ENCODE results near the gene NEK11. TPM values are rescaled to one million over a fixed set of nuclear protein-coding genes. Genes with fewer than 3 reads are reported as not detected.
A peak's percentile ranks its signal among the peaks of the same experiment; 100 is the strongest.

The NEK11 gene
- total RNA-seq, 6 experiments from 2014 or later: 2.5 to 4.0 (median 3.1) TPM

GRCh38 chr3:131350506-131350905 is 323.8 kb downstream of the NEK11 start:
- Mint-ChIP-seq H3K36me3 (ENCODE audit: low read depth) (no peaks in the 10 kb centered on the region), H3K27me3 (ENCODE audit: insufficient read depth) (no peaks in the 10 kb centered on the region), H3K9me3 (no peaks in the 10 kb centered on the region), H3K4me1 (ENCODE audit: low read depth) (peaks cover 64% of the 10 kb centered on the region), H3K27ac (peak overlapping the region; percentile 90), H3K4me3 (peak overlapping the region; percentile 39)
- TF ChIP-seq CTCF (IDR thresholded peaks at IDR 0.05): no peak
- peak; percentile 38 for DNase-seq

- Mint-ChIP-seq H3K27me3 (ENCODE audit: insufficient read depth) (no peaks in the 10 kb centered on the region), H3K9me3 (no peaks in the 10 kb centered on the region), H3K27ac (peak overlapping the region; percentile 62), H3K4me3 (peak overlapping the region; percentile 27; the same call in 1 of the 2 replicates), H3K4me1 (ENCODE audit: low read depth) (peaks cover 77% of the 10 kb centered on the region), H3K36me3 (ENCODE audit: low read depth) (no peaks in the 10 kb centered on the region)
- no peak for TF ChIP-seq CTCF (IDR thresholded peaks at IDR 0.05)
- DNase-seq: peak; percentile 12
These were observed 326.6 kb downstream of the NEK11 start for GRCh38 chr3:131353016-131353877.

GRCh38 chr3:131353986-131354385 is 327.3 kb downstream of the NEK11 start:
- no peaks in the 10 kb centered on the region for H3K36me3 Mint-ChIP-seq (ENCODE audit: low read depth)
- H3K4me1 Mint-ChIP-seq (ENCODE audit: low read depth): peaks cover 71% of the 10 kb centered on the region
- peak overlapping the region; percentile 27; the same call in 1 of the 2 replicates for H3K4me3 Mint-ChIP-seq
- DNase-seq: no peak
- no peaks in the 10 kb centered on the region for H3K9me3 Mint-ChIP-seq
- TF ChIP-seq CTCF (IDR thresholded peaks at IDR 0.05): no peak
- peak overlapping the region; percentile 62 for H3K27ac Mint-ChIP-seq
- H3K27me3 Mint-ChIP-seq (ENCODE audit: insufficient read depth): no peaks in the 10 kb centered on the region

DNA sequence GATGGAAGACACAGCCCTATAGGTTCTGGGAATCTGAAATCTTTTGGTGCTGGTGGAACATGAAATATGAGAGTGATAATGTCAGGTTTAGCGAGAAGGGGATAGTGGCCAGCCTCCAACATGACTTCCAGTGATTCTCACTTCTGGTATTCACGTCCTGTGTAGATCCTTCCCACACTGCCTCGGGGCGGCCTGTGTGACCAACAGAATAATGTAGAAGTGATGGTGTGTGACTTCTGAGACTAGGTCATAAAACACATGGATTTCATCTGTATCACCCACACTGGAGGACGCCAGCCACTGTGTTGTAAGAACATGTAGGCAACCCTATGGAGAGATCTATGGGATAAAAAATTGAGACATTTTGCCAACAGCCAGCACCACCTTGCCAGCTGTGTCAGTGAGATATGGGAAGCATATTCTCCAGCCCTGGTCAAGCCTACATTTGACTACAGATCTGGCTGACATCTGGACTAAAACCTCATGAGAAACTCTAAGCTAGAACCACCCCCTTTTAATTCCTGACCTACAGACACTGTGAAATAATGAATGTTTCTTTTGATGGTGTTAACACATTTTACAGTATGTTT is 329.4 kb downstream of the NEK11 start:
- peak overlapping the region; percentile 72 for H3K27ac Mint-ChIP-seq
- H3K4me3 Mint-ChIP-seq: peak overlapping the region; percentile 11; the same call in 1 of the 2 replicates
- H3K27me3 Mint-ChIP-seq (ENCODE audit: insufficient read depth): no peaks in the 10 kb centered on the region; the same call in 1 of the 2 replicates
- peak; percentile 78 for DNase-seq
- no peaks in the 10 kb centered on the region for H3K36me3 Mint-ChIP-seq (ENCODE audit: low read depth)
- H3K4me1 Mint-ChIP-seq (ENCODE audit: low read depth): peaks cover 50% of the 10 kb centered on the region
- H3K9me3 Mint-ChIP-seq: no peaks in the 10 kb centered on the region
- TF ChIP-seq CTCF (IDR thresholded peaks at IDR 0.05): no peak

DNA sequence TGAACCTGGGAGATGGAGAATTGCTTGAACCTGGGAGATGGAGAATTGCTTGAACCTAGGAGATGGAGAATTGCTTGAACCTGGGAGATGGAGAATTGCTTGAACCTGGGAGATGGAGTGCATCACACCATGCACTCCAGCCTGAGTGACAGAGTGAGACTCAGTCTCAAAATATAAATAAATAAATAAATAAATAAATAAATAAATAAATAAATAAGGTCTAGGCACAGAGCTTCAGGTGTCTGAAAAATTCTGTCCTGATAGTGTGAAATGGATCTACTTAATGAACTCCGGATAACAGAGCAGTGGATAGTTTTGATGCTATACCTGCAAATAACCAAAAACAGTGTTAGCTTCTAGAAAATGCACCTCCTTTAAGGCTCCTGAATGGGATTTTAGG is 330.6 kb downstream of the NEK11 start:
- TF ChIP-seq CTCF (IDR thresholded peaks at IDR 0.05): no peak
- Mint-ChIP-seq H3K4me1 (ENCODE audit: low read depth) (peaks cover 38% of the 10 kb centered on the region), H3K9me3 (peaks cover under 1% of the 10 kb centered on the region; the same call in 1 of the 2 replicates), H3K36me3 (ENCODE audit: low read depth) (peaks cover 2% of the 10 kb centered on the region; the same call in 1 of the 2 replicates), H3K4me3 (no peak overlapping the region), H3K27me3 (ENCODE audit: insufficient read depth) (peaks cover 2% of the 10 kb centered on the region; the same call in 1 of the 2 replicates), H3K27ac (no peak overlapping the region)
- DNase-seq: no peak

Data from HFFc6 (cell line).